Parathyroid adenoma (tissue), 2 donors: ENCODE results near the gene CADPS.

Experiments used
- H2AFZ ChIP-seq: fragments of 300-600 bp; sonication (generic); one replicate; pipeline ENCODE4 v1.7.0; 2017; ENCODE audit warnings: antibody characterized with exemption, mild to moderate bottlenecking
- H3K27ac ChIP-seq: fragments of 300-600 bp; sonication (generic); one replicate; pipeline ENCODE4 v1.7.0; 2017
- H3K27me3 ChIP-seq: fragments of 300-600 bp; sonication (generic); one replicate; pipeline ENCODE4 v1.7.0; 2017; ENCODE audit warnings: low read length; ENCODE audit not compliant: control insufficient read depth, insufficient read depth
- H3K36me3 ChIP-seq: fragments of 300-600 bp; sonication (generic); one replicate; pipeline ENCODE4 v1.7.0; 2017; ENCODE audit warnings: low read length; ENCODE audit not compliant: control insufficient read depth, insufficient read depth
- H3K4me1 ChIP-seq: fragments of 300-600 bp; sonication (generic); one replicate; pipeline ENCODE4 v1.7.0; 2017; ENCODE audit warnings: control low read depth
- H3K4me2 ChIP-seq: fragments of 300-600 bp; sonication (generic); one replicate; pipeline ENCODE4 v1.7.0; 2017; ENCODE audit warnings: low read length
- H3K4me3 ChIP-seq: fragments of 300-600 bp; sonication (generic); one replicate; pipeline ENCODE4 v1.7.0; 2017; ENCODE audit warnings: low read depth, low read length
- H3K79me2 ChIP-seq: fragments of 300-600 bp; sonication (generic); one replicate; pipeline ENCODE4 v1.7.0; 2017; ENCODE audit warnings: control low read depth
- H3K9ac ChIP-seq: fragments of 300-600 bp; sonication (generic); one replicate; pipeline ENCODE4 v1.7.0; 2017; ENCODE audit warnings: mild to moderate bottlenecking
- H3K9me3 ChIP-seq: fragments of 300-600 bp; sonication (generic); one replicate; pipeline ENCODE4 v1.7.0; 2017; ENCODE audit warnings: low read length; ENCODE audit not compliant: control insufficient read depth
- CTCF ChIP-seq: fragments of 300-600 bp; sonication (generic); IDR thresholded peaks from one replicate; pipeline ENCODE4 v1.7.0; 2017; ENCODE audit warnings: antibody characterized with exemption, mild to moderate bottlenecking
- donor health status: primary hyperparathyroidism.

Gene CADPS

GRCh38 chr3:62534326-62534725 is 340.9 kb downstream of the CADPS start:
- Histone ChIP-seq H3K79me2 (no peaks in the 10 kb centered on the region), H3K36me3 (no peaks in the 10 kb centered on the region), H3K4me3 (no peak overlapping the region), H2AFZ (no peak overlapping the region), H3K27me3 (no peaks in the 10 kb centered on the region), H3K4me1 (peaks cover under 1% of the 10 kb centered on the region), H3K27ac (no peak overlapping the region), H3K9me3 (no peaks in the 10 kb centered on the region), H3K9ac (no peak overlapping the region), H3K4me2 (no peak overlapping the region)
- no peak for TF ChIP-seq CTCF

GRCh38 chr3:62532796-62533195 is 342.4 kb downstream of the CADPS start:
- H3K4me1 ChIP-seq, result peaks cover 3% of the 10 kb centered on the region
- H3K36me3 ChIP-seq, result no peaks in the 10 kb centered on the region
- TF ChIP-seq CTCF, result no peak
- H3K27ac ChIP-seq, result no peak overlapping the region
- no peaks in the 10 kb centered on the region for H3K27me3 ChIP-seq
- no peak overlapping the region for H2AFZ ChIP-seq
- no peak overlapping the region for H3K4me2 ChIP-seq
- H3K9me3 ChIP-seq, result no peaks in the 10 kb centered on the region
- H3K79me2 ChIP-seq, result no peaks in the 10 kb centered on the region
- H3K9ac ChIP-seq, result no peak overlapping the region
- no peak overlapping the region for H3K4me3 ChIP-seq

GRCh38 chr3:62531981-62532380 is 343.2 kb downstream of the CADPS start:
- Histone ChIP-seq H3K4me1 (peaks cover 3% of the 10 kb centered on the region), H3K9ac (no peak overlapping the region), H2AFZ (no peak overlapping the region), H3K4me2 (no peak overlapping the region), H3K27me3 (no peaks in the 10 kb centered on the region), H3K9me3 (no peaks in the 10 kb centered on the region), H3K27ac (no peak overlapping the region), H3K36me3 (no peaks in the 10 kb centered on the region), H3K4me3 (no peak overlapping the region), H3K79me2 (no peaks in the 10 kb centered on the region)
- no peak for TF ChIP-seq CTCF

- Histone ChIP-seq H3K4me3 (no peak overlapping the region), H3K79me2 (no peaks in the 10 kb centered on the region), H3K4me1 (peaks cover 3% of the 10 kb centered on the region), H3K27me3 (no peaks in the 10 kb centered on the region), H3K27ac (no peak overlapping the region), H2AFZ (no peak overlapping the region), H3K9ac (no peak overlapping the region), H3K9me3 (no peaks in the 10 kb centered on the region), H3K36me3 (no peaks in the 10 kb centered on the region), H3K4me2 (no peak overlapping the region)
- no peak for TF ChIP-seq CTCF
Observed at GRCh38 chr3:62531493-62531892, 343.7 kb downstream of the CADPS start.

GRCh38 chr3:62529230-62529629 is 346.0 kb downstream of the CADPS start:
- Histone ChIP-seq H3K27ac (no peak overlapping the region), H3K27me3 (no peaks in the 10 kb centered on the region), H3K4me2 (no peak overlapping the region), H3K9ac (no peak overlapping the region), H3K4me3 (no peak overlapping the region), H2AFZ (no peak overlapping the region), H3K36me3 (no peaks in the 10 kb centered on the region), H3K79me2 (no peaks in the 10 kb centered on the region), H3K4me1 (peaks cover 3% of the 10 kb centered on the region), H3K9me3 (no peaks in the 10 kb centered on the region)
- TF ChIP-seq CTCF, result no peak
